Smooth muscle cell (in vitro differentiated cells): ENCODE data around the gene PLCB1. TPM values are rescaled to one million over a fixed set of nuclear protein-coding genes. Genes with fewer than 3 reads are reported as not detected.

Source experiments
- DNase-seq: peaks from one replicate; lab custom pipeline; 2025; ENCODE audit not compliant: unreplicated experiment; lab: John Stamatoyannopoulos, UW
- H2AFZ ChIP-seq: fragments of 200-600 bp; sonication (generic); 2 replicates; pipeline ENCODE4 v1.6.0; 2016; ENCODE audit warnings: antibody characterized with exemption, low read depth, mild to moderate bottlenecking
- H3F3A ChIP-seq: fragments of 200-600 bp; sonication (generic); 2 replicates; pipeline ENCODE4 v1.6.0; 2017; ENCODE audit warnings: antibody characterized with exemption, low read depth
- H3K27ac ChIP-seq: fragments of 200-600 bp; sonication (generic); 2 replicates; pipeline ENCODE4 v1.5.1; 2016; ENCODE audit warnings: low read depth, mild to moderate bottlenecking
- H3K27me3 ChIP-seq: fragments of 200-600 bp; sonication (generic); 2 replicates; pipeline ENCODE4 v1.6.1; 2016; ENCODE audit warnings: low read depth, mild to moderate bottlenecking
- H3K36me3 ChIP-seq: fragments of 200-600 bp; sonication (generic); 2 replicates; pipeline ENCODE4 v1.5.1; 2016; ENCODE audit warnings: low read depth
- H3K4me1 ChIP-seq: fragments of 200-600 bp; sonication (generic); 2 replicates; pipeline ENCODE4 v1.5.1; 2016; ENCODE audit warnings: low read depth
- H3K4me2 ChIP-seq: fragments of 200-600 bp; sonication (generic); 2 replicates; pipeline ENCODE4 v1.6.0; 2016; ENCODE audit warnings: mild to moderate bottlenecking
- H3K4me3 ChIP-seq: fragments of 200-600 bp; sonication (generic); 2 replicates; pipeline ENCODE4 v1.5.1; 2016; ENCODE audit warnings: mild to moderate bottlenecking
- H3K79me2 ChIP-seq: fragments of 200-600 bp; sonication (generic); 2 replicates; pipeline ENCODE4 v1.6.0; 2016; ENCODE audit warnings: low read depth, mild to moderate bottlenecking
- H3K9ac ChIP-seq: fragments of 200-600 bp; sonication (generic); 2 replicates; pipeline ENCODE4 v1.6.0; 2016; ENCODE audit warnings: low read depth
- H3K9me3 ChIP-seq: fragments of 200-600 bp; sonication (generic); replicated peaks from 2 replicates; pipeline ENCODE4 v1.5.1; 2016; ENCODE audit warnings: low read depth
- H4K20me1 ChIP-seq: fragments of 200-600 bp; sonication (generic); 2 replicates; pipeline ENCODE4 v1.6.0; 2016; ENCODE audit warnings: low read depth
- CTCF ChIP-seq: fragments of 200-600 bp; sonication (generic); IDR thresholded peaks from 2 replicates; pipeline ENCODE4 v1.5.1; 2017; ENCODE audit warnings: borderline replicate concordance, mild to moderate bottlenecking, antibody characterized with exemption; ENCODE audit not compliant: insufficient read depth, poor library complexity, severe bottlenecking
- WGBS: methylation state at CpG from one replicate; pipeline ENCODE4 v1.1.7; 2016; ENCODE audit warnings: low lambda C conversion rate; 5-methylcytosine and 5-hydroxymethylcytosine counted together
- polyA plus RNA-seq: library from polyadenylated mRNA; unstranded; fragments of >200 nt; fragmentation: Nextera tagmentation; extraction: Ambion mirVana; gene quantifications from 2 replicates; pipeline ENCODE4 v1.2.1, GENCODE V29; 2016
- total RNA-seq: library from RNA; depleted of rRNA; stranded (reverse); fragments of >200 nt; gene quantifications from 2 replicates; pipeline ENCODE4 v1.2.3, GENCODE V29; 2014

The PLCB1 gene
- total and polyA plus RNA-seq, 2 experiments from 2014 or later = 4.7 to 25.3 TPM

- Histone ChIP-seq H3K9ac (no peak overlapping the region), H4K20me1 (no peaks in the 10 kb centered on the region), H3K79me2 (no peaks in the 10 kb centered on the region), H3K27me3 (no peaks in the 10 kb centered on the region), H3K36me3 (no peaks in the 10 kb centered on the region), H3K4me3 (no peak overlapping the region), H3F3A (no peaks in the 10 kb centered on the region), H3K27ac (no peak overlapping the region), H3K4me1 (no peaks in the 10 kb centered on the region), H3K4me2 (no peak overlapping the region), H2AFZ (no peak overlapping the region), H3K9me3 (no peaks in the 10 kb centered on the region)
- no peak for TF ChIP-seq CTCF
- DNase-seq = no peak
Observed at GRCh38 chr20:8913456-8913855, 781.4 kb downstream of the PLCB1 start.

- H3K36me3 ChIP-seq = no peaks in the 10 kb centered on the region
- no peaks in the 10 kb centered on the region for H3K79me2 ChIP-seq
- DNase-seq = no peak
- H3K27me3 ChIP-seq = no peaks in the 10 kb centered on the region
- no peaks in the 10 kb centered on the region for H4K20me1 ChIP-seq
- no peaks in the 10 kb centered on the region for H3K4me1 ChIP-seq
- no peaks in the 10 kb centered on the region for H3K9me3 ChIP-seq
- H3K27ac ChIP-seq = no peak overlapping the region
- no peaks in the 10 kb centered on the region for H3F3A ChIP-seq
- WGBS = 97% methylated on average over 1 of the region's 1 CpG
- no peak overlapping the region for H3K9ac ChIP-seq
- no peak overlapping the region for H3K4me3 ChIP-seq
- no peak overlapping the region for H2AFZ ChIP-seq
- TF ChIP-seq CTCF = no peak
- no peak overlapping the region for H3K4me2 ChIP-seq
Observed at GRCh38 chr20:8914421-8914820, 782.4 kb downstream of the PLCB1 start.

- TF ChIP-seq CTCF = no peak
Observed at GRCh38 chr20:8917084-8917483, 785.0 kb downstream of the PLCB1 start.

GRCh38 chr20:8918145-8918544 is 786.1 kb downstream of the PLCB1 start:
- WGBS = 77% methylated on average over 3 of the region's 3 CpGs
- H3K9me3 ChIP-seq = no peaks in the 10 kb centered on the region
- no peaks in the 10 kb centered on the region for H3K79me2 ChIP-seq
- no peak overlapping the region for H3K9ac ChIP-seq
- H3K4me2 ChIP-seq = no peak overlapping the region
- no peak for DNase-seq
- H3K27ac ChIP-seq = no peak overlapping the region
- no peak for TF ChIP-seq CTCF
- no peak overlapping the region for H3K4me3 ChIP-seq
- no peaks in the 10 kb centered on the region for H3K4me1 ChIP-seq
- H3F3A ChIP-seq = no peaks in the 10 kb centered on the region
- H3K36me3 ChIP-seq = no peaks in the 10 kb centered on the region
- H4K20me1 ChIP-seq = no peaks in the 10 kb centered on the region
- no peak overlapping the region for H2AFZ ChIP-seq
- no peaks in the 10 kb centered on the region for H3K27me3 ChIP-seq

More at GRCh38 chr20:8917084-8917483, 785.0 kb downstream of the PLCB1 start:
- Histone ChIP-seq H3K27me3 (no peaks in the 10 kb centered on the region), H3K4me2 (no peak overlapping the region), H4K20me1 (no peaks in the 10 kb centered on the region), H3K9me3 (no peaks in the 10 kb centered on the region), H2AFZ (no peak overlapping the region), H3K36me3 (no peaks in the 10 kb centered on the region), H3K79me2 (no peaks in the 10 kb centered on the region), H3K9ac (no peak overlapping the region), H3K4me1 (no peaks in the 10 kb centered on the region), H3K27ac (no peak overlapping the region), H3F3A (no peaks in the 10 kb centered on the region), H3K4me3 (no peak overlapping the region)
- DNase-seq = no peak
